GM12865 (cell line): Measurements from ENCODE around the gene IKBIP.
"Not testable (repeated sequence)": the region's sequence is repeated elsewhere in the genome, so short reads cannot be mapped to it uniquely, and the experiment has no call there.

ENCODE experiments used
- DNase-seq: peaks from one replicate; pipeline ENCODE4 v3.0.0; 2010; ENCODE audit warnings: low read depth
- H3K4me3 ChIP-seq: 2 replicates; pipeline ENCODE4 v1.5.1; 2011; ENCODE audit warnings: mild to moderate bottlenecking, low read depth, low read length, control low read depth
- CTCF ChIP-seq: IDR thresholded peaks from 2 replicates; pipeline ENCODE4 v1.5.1; 2011; ENCODE audit warnings: low read length, control low read depth, low read depth, inconsistent platforms; ENCODE audit not compliant: insufficient read depth; ENCODE audit errors: missing control alignments

The IKBIP gene

GRCh38 chr12:98601924-98602323, 42.7 kb downstream of the IKBIP start:
- DNase-seq = no peak
- no peak for TF ChIP-seq CTCF
- H3K4me3 ChIP-seq = no peak overlapping the region

- not testable (repeated sequence) for H3K4me3 ChIP-seq, DNase-seq
Observed at GRCh38 chr12:98597313-98597712, 47.3 kb downstream of the IKBIP start.

DNA sequence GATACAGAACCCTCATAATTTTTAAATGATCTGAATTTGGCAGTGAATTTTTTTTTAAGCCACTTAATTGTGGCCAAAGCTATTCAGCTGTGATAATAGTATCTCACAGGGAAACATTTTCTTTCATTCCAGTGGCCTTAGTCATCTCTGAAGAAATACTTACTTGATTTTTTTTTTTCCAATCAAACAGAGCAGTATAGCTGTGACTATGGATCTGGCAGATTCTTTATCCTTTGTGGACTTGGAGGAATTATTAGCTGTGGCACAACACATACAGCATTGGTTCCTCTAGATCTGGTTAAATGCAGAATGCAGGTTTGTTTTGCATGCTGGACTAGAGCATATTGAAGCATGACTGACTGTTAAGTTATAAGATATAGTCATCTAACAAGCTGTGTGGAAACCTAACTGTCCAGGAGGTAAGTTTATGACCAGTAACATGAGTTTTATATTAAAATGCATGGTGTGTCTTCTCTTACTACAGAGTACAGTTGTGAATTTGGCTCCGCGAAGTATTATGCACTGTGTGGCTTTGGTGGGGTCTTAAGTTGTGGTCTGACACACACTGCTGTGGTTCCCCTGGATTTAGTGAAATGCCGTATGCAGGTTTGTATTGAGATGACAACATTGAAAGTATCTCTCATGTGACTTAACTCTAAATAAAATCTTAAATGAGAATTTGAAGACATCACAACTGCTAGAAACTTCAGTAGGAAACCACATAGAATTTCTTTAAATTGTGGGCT, 49.2 kb downstream of the IKBIP start:
- no peak for TF ChIP-seq CTCF
- peak overlapping the region; percentile 65 for H3K4me3 ChIP-seq
- no peak for DNase-seq

DNA sequence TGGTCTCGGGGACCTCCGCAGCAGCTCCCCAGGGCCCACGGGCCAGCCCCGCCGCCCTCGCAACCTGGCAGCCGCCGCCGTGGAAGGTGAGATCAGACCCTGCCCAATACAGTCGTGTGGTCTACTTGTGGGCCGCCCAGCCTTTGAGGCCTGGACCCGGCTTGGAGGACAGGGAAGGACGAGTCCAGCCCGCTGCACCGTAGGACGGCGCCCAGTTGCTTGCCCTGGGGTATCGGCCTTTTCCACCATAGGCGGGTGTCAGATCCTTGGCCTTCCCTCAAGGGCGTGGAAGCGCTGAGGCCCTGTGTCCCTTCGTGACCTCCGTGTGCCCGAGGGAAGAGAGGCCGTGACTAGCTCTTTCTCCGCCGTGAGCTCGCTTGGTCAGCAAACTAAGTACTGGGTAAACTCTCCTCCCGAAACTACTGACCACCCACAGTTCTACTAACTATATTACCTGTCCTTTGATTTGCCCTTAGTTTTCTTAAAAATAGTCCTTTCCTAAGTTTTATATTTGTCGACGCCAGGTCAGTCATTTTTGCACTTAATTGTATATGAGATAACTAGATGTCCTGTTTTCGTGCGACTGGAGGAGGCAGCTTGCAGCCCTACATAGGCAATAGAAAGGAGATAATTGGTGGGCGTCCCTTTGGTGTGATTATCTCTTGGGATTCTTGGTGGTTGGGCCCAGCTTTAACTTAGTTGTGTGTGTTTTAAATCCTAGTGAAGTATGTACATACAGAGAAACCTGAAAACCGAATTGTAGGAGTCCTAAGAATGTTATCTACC, 50.3 kb downstream of the IKBIP start:
- peak overlapping the region; percentile 65 for H3K4me3 ChIP-seq
- no peak for TF ChIP-seq CTCF
- DNase-seq = peak; percentile 18

DNA sequence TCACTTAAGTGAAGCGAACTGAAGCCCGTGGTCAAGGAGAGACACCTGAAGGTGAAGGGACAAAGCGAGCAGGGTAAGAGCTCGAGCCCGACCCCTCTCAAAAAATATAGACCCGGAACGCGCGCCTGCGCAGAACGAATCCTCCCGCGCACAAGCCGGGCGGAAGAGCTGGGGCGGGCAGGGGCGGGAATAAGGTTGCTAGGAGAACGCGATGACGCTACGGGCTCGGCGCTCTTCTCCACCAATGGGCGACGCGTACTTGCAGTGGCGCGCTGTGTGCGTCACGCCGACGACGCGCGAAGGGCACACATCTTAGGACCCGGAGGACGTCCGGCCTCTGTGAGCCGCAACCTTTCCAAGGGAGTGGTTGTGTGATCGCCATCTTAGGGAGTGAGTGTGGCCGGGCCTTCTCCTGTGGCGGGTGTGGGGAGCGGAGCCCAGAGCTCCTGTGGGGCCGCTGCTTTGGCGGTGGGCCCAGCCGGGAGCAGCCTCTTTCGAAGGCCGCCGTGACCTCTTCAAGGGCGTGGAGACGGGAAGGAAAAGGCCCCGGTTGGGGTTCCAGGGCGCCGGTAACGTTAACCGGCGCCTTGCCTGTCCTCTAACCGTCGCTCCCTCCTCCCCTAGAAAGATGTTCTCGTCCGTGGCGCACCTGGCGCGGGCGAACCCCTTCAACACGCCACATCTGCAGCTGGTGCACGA, 51.1 kb downstream of the IKBIP start, which contains the start of gene SLC25A3:
TSS of gene SLC25A3 (plus strand) at position 336 of the 699 bp plus-strand sequence. CDS start at position 629, 293 bp downstream.
- peak; percentile 99 for DNase-seq
- TF ChIP-seq CTCF = no peak
- peak within 1 kb of the TSS; percentile 67 for H3K4me3 ChIP-seq

GRCh38 chr12:98592825-98593322, 51.7 kb downstream of the IKBIP start:
- H3K4me3 ChIP-seq = peak overlapping the region; percentile 67
- no peak for DNase-seq
- no peak for TF ChIP-seq CTCF

DNA sequence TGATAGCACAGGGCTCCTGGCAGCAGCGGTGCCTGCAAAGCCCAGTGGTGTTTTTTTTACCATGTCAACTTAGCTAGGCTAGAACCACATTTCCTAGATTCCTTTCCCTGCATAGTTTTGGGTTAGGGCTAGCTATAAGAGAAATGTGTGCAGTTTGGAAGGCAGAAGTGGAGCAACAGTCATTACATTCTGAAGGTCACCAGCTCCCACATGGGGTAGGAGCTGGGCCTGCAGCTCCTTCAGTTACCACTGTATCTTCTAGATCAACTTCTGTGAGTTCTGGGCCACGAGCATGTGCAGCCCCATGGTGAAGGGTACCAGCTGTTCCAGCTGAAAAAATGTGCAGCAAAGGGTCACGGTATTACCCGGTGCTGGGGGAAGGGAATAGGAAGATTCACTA, 53.4 kb downstream of the IKBIP start:
- no peak overlapping the region for H3K4me3 ChIP-seq
- TF ChIP-seq CTCF = no peak
- no peak for DNase-seq
